DMS53 treated with DMSO at 0.1 percent for 48 hours (cell line): ENCODE results near the gene SDF4.
A peak's percentile ranks its signal among the peaks of the same experiment; 100 is the strongest.

Experiments
- DNase-seq: peaks from one replicate; lab custom pipeline; 2025; ENCODE audit not compliant: unreplicated experiment; lab: John Stamatoyannopoulos, UW

Gene SDF4, protein sequence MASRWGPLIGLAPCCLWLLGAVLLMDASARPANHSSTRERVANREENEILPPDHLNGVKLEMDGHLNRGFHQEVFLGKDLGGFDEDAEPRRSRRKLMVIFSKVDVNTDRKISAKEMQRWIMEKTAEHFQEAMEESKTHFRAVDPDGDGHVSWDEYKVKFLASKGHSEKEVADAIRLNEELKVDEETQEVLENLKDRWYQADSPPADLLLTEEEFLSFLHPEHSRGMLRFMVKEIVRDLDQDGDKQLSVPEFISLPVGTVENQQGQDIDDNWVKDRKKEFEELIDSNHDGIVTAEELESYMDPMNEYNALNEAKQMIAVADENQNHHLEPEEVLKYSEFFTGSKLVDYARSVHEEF

GRCh38 chr1:1231400-1232207 lies at the start of gene SDF4:
TSS of gene SDF4 (minus strand) at chr1:1232001. CDS start at chr1:1228772, 3,229 bp downstream.
- peak; percentile 94 for DNase-seq

GRCh38 chr1:1280782-1281481 lies 49.1 kb upstream of the SDF4 start:
- no peak for DNase-seq

- no peak for DNase-seq
Measured at GRCh38 chr1:1279028-1279427, 47.2 kb upstream of the SDF4 start.

DNA sequence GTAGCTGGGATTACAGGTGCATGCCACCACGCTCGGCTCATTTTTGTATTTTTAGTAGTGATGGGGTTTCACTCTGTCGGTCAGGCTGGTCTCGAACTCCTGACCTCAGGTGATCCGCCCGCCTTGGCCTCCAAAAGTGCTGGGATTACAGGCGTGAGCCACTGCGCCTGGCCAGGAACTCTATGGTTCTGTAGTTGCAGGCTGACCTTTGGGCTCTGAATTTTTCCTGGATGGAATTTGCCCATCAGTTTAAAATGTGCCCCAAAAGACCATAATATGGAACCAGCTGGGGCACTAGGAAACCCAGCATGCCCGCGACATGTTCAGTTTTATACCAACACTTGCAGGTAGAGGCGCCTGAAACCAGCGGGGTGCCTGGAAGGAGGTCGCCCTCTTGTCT lies 46.8 kb upstream of the SDF4 start:
- DNase-seq = no peak

GRCh38 chr1:1275836-1276235 lies 44.0 kb upstream of the SDF4 start:
- no peak for DNase-seq

DNA sequence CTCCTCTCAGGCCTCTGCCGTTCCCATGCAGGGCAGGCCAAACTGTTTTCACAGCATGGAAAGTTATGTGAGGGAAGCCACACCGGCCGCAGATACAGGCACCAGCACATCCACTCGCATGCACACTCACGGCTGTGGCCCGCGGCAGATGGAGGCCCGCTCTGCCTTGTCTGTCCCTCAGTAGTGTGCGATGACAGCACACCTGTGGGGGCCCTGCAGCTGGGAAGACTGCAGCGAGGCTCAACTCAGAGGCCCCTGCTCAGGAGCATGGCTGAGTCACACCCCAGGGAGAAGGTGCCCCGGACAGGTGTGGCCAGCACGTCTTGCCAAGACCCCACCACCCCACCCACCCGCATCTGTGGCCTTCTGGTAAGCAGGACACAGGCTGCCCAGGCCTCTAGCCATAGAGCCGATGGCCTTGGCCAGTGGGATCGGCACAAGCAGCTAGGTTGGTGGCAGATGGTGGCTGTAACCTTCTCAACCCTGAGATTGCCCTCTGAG lies 43.2 kb upstream of the SDF4 start:
- DNase-seq = no peak

DNA sequence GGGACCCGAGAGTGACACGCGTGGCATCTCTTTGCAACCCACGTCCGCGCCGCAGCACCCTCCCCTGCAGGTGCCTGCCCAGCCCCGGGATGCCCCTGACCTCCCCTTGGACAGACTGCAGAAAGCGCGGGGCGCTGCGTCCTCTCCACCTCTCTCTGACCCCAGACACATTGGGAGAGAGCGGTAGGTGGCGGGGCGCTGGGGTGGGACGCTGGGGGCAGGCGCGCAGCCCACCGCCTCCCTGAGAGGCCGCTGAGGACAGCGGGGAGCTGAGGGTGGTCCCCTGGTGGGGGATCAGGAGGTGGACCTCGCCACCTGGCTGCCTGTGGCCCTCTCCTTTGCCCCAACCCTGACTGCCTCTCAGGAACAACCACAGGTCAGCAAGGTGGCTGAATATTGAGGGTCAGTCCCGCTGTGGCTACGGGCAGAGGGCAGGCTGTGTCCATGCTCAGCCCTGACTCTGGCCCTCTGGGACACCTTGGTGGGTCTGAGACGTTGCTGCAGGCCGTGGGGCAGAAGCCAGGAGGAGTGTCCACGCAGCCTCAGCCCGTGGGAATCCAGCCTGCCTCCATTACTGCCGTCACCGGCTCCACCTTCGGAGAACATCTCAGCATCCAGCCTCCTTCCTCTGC lies 42.6 kb upstream of the SDF4 start:
- DNase-seq = no peak

- DNase-seq = peak; percentile 49
Measured at GRCh38 chr1:1273512-1274298, 41.9 kb upstream of the SDF4 start, which contains the start of gene UBE2J2. TSS of gene UBE2J2 (minus strand) at chr1:1273854. CDS start at chr1:1267992, 5,862 bp downstream.

DNA sequence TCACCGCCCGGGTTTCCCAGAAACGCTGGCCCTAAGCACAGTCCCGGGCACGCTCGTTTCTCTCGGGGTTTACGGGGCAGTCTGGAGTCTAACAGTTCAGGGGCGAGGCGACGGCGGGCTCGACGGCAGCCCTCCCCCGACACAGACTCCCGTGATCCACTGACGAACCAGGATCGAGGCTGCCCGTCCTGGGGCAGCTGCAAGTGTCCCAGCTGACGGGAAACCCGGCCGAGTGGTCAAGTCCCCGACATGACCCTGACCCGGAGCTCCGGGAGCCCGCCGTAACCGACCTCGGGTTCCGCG lies 41.4 kb upstream of the SDF4 start:
- DNase-seq = no peak

DNA sequence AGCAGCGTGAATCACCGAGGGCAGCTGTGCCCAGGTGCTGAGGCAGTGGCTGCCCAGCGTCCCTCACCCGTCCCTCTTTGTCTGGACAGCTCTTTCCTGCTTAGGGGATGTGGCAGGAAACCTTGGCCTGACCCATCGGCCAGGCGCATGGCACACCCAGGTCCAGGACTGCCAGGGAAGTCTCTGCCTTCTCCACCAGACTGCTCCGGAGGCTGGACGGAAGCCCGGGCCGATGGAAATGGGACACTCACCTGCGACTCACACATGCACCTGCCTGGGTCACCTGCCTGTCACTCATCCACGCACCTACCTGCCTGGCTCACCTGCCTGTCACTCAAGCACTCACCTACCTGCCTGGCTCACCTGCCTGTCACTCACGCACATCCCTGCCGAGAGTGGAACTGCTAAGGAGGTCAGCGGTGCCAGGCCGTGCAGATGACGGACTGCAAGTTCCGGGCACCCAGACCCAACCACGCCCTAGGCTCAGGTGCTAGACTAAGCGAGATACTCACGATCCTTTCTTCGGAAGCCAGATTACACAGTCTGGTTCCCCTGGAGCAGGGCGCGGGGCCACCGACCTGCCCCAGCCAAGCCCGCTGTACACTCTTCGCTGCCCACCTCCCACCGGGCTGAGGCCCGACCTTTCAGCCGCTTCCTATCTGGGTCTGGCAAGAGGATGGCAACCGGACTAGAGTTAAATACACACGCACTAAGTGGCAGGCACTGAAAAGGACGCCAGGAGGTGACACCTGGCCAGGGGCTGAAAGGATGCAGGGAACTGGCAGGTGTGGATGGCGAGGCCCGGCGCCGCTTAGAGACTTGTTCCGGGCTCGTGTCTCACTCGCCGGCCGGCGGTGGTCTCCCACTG lies 40.8 kb upstream of the SDF4 start:
- DNase-seq = peak; percentile 92

DNA sequence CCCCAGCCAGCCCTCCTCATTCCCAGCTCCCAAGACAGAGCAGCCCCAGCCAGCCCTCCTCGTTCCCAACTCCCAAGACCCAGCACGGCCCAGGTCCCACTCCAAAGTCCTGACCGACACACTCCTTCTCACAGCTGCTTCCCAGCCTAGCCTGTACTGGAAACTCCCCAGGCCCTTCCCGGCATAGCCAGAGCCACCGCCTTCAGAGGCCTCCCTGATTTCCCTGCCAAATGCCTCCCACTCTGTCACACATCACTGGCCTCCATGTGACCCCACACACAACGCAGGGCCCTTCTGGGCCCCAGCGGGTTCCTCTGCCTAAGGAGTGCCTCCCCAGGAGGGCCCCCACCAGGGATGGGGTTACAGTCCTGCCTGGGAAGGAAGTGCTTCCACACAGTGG lies 39.0 kb upstream of the SDF4 start:
- no peak for DNase-seq

DNA sequence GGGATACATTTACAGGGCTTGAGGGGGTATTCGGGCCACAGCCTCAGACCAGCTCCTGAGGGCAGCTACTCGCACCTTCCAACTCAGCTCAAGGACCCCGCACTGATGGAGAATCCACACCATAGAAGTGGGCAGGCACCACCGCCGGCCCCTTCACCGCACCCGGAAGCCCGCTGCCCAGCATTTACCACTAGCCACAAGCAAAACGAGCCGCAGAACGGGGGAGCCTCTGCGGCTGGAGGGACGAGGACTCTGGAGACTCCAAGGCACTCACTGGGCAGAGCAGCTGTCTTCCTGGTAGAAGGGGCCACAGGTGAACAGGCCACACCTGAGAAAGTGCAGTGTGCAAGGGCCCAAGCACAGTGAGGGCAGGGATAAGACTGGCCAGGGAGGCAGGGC lies 36.5 kb upstream of the SDF4 start:
- no peak for DNase-seq

DNA sequence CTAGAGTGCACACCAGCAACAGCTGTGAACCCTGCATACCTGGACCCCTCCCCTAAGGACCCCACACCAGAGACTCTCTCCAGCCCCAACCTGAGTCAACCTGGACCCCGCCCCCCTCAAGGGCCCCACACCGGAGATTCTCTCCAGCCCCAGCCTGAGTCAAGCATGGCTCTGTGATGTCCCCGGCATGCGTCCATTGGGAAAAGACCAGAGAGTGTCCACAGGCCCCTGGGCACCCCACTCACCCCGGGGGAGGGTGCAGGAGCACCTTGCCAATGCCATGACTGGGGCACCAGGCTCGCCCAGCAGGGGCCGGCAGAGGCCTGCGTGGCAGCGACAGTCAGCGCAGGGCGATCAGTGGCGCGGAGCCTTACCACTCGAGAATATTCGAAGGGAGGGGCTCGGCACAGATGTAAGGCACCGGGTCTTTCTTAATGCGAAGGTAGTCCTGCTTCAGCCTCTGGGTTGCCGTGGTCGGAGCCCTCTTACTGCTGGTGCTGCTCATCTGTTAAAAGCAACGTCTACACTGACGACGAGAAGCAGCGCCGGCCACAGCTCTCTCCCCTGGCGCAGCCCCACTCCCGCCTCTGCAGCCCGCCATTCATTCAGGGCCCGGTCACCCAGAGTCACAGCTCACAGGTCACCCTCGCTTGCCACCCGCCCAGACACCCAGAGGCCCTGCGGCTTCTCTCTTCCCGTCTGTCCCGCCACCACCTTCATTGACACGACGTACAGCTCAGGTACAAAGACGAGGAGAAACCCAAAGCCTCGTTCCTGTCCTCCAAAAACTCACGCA lies 35.9 kb upstream of the SDF4 start:
- no peak for DNase-seq

- DNase-seq = no peak
Measured at GRCh38 chr1:1264868-1265272, 33.1 kb upstream of the SDF4 start.

DNA sequence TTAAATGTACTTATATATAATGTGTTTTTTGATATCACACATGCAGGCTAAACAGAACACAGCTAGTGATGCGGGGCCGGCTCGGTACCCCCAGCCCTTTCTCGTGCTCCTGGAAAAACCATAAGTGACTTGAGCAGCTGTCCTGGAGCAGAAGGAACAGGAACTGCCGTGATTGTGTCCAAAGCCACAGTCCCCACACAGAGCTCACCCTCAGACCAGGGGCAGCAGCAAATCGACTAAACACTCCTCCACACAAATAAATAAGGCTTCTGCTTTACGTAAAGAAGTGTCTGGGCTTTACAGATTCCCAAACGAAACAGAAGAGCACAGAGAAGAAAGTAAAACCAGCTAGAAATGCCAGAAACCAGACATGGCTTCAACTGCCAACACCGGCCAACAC lies 32.2 kb upstream of the SDF4 start:
- DNase-seq = no peak

DNA sequence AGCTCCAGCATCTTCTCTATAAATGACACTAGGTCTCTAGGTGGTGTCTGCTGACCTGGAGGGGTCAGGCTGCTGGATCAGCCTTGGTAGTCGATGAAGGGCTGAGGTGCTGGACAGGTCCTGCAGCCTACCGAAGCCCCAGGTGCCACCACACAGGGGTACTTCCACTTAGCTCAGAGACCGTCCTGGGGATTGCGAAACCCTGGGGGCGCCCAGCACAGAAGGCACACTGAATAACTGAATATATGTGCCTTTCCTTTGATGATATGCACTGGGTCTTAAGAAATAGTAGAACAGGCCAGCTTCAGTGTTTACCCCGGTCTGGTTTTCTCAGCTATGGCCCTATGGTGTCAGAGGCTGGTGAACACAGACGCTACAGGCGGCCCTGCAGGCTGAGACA lies 31.0 kb upstream of the SDF4 start:
- DNase-seq = no peak

DNA sequence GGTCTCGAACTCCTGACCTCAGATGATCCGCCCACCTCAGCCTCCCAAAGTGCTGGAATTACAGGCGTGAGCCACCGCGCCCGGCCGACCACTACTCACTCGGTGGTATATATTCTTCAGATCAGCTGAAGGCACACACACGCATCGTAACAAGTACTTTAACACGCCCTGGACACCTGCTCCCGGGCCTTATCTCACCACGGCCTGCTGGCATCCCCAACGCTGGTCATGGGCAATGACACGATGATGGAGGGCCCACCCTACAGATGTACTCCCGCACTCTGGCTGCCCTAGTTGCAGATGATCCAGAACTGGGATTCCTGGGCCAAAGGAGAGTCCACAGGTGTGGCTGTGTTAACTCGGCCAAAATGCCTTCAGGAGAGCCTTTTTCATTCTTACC lies 30.3 kb upstream of the SDF4 start:
- DNase-seq = no peak

DNA sequence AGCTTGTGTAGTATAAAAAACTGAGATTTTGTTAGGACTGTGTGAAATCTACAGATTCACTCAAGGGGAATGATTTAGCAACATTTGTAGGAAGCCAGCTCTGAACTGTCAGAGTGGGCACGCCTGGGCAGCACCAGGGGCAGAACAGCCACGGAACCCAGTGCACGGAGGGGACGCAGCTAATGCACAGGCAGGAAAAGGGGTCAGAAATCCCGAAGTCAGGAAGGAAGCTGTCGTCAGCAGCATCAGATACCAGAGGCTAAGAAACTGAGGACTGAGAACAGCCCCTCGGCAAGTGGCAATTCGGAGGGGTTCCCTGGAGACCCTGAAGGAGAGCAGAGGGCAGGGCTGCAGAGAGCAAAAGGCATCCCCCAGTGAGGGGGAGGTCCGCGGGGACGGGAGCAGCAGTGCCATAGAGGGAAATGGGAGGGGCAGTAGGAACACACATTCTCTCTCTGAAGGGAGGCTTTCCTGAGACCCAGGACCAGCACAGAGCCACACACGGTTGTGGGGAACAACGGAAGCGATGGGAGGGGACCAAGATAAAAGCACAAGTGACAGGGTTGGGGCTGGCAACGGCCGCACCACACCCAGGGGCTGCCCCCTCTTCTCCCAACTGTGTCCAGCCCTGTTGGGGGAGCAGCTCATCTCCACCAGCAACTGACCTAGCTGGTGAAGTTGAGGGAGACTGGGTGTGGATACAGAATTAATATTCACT lies 29.2 kb upstream of the SDF4 start:
- DNase-seq = no peak
